ENCODE results near the gene FAM170B.

- TF ChIP-seq POLR2A (IDR thresholded peaks at IDR 0.05; ENCODE audit: low read depth) (no peak), CTCF (IDR thresholded peaks at IDR 0.05) (no peak), POLR2AphosphoS5 (IDR thresholded peaks at IDR 0.05) (no peak)
Measured at GRCh38 chr10:49132362-49132737, 1.5 kb downstream of the FAM170B start.

Data from esophagus muscularis mucosa (tissue), 3 donors.